HG02852 (cell line): Measurements from ENCODE around the gene MTARC2.

Experiments used
- ATAC-seq: cut with Tn5 transposase; IDR thresholded peaks from one replicate; pipeline ENCODE4 v1.9.1; 2021; ENCODE audit warnings: mild to moderate bottlenecking, moderate library complexity; ENCODE audit not compliant: unreplicated experiment

Gene MTARC2

DNA sequence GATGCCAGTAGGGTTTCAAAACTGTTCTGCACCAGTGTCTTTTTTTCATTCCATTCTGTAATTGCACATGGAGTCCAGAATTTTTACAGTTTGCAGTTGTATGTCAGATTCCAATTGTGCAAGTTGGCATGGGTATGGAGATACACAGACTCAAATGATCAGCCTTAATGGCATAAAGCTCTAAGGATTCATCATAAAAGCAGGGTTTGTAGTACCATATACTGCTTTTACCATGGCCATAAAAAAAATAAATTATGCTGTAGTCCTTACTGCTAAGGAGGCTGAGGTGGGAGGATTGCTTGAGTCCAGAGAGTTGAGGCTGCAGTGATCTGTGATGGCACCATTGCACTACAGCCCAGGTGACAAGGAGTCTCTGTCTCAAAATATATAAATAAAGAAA lies 48.9 kb downstream of the MTARC2 start:
- ATAC-seq = no peak

DNA sequence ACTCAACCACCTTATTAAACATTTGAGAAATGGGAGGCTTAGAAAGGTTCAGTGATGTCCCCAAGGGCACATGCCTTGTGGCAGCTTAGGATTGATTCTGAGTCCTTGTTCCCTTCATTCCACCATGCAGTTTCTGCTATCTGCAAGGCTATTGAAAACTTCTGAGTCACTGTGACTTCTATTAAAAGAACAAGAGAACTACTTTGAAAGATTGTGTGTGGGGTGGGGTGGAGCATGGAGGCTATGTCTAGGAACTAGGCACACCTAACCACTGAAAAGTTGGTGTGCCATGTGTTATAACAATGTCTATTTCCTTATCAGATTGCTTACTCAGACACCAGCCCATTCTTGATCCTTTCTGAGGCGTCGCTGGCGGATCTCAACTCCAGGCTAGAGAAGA lies 49.4 kb downstream of the MTARC2 start:
- ATAC-seq = no peak

DNA sequence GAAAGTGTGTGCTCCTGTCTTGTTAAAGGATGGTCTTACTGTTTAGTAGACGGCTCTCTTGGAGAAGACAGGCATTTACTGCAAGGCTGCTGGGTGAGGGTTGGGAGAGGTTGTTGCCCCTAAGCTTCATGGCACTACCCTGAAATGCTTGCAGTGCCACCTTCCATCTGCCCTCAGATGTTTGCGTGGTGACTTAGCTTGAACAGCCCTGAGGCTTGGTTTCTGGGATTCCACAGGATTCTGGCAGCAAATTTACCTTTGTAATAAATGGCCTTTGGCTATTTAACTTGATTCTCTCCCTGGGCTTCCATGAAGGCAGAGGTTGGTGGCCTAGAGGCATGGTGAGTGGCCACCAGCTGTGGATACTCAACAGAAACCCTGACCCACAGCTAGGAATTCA lies 50.2 kb downstream of the MTARC2 start:
- no peak for ATAC-seq

DNA sequence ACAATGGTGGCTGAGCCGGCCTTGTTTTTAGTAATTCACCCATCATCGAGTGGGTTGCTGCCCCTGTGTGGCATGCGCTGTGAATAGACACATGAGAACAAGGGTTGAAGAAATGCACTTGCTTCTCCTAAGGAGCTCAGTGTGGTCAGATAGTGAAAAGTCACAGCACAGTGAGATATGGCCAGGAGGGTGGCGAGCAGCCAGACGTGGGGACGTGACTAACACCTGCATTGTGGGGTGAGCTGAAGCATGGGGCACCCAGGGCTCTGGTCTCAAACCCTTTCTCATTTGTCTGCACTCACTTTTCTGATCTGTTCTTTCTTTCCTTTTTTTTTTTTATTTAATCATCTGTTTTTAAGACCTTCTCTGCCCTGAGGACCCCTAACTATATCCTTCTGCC lies 52.1 kb downstream of the MTARC2 start:
- ATAC-seq = no peak

DNA sequence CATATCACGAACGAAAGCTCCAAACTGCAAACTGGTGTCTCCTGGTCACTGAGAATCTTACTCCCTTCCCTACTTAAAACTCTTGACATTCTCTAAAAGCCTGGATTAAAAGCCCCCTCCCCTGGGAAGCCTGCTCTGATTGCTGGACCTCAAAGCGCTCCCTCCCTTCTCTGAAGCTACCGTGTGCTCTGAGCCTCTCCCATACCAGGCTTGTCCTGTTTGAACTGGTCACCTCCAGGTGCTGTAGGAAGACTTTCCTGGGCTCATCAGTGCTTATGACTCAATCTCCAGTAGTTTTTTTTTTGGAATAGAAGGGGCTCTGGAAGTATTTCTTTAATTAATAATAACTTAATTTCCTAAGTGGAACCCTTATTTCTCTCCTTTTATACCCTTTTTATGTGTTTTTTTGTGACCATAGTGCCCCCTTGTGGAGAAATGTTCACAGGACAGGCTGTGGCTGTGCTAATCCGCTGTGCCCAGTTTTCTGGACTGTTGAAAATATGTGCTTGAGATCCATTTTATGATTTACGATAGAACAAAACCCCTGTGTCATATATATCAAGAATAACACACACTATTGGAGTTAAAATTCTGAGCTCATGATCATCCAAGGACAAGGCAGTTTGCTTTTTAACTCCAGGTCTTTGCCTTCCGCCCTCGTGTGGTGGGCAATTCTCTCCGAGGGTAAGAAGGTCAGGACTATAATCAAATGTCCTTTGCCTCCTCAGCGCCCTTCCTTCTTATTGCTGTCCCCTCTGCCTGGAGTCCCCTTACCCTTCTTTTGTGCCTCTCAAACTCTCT lies 55.5 kb downstream of the MTARC2 start:
- no peak for ATAC-seq

DNA sequence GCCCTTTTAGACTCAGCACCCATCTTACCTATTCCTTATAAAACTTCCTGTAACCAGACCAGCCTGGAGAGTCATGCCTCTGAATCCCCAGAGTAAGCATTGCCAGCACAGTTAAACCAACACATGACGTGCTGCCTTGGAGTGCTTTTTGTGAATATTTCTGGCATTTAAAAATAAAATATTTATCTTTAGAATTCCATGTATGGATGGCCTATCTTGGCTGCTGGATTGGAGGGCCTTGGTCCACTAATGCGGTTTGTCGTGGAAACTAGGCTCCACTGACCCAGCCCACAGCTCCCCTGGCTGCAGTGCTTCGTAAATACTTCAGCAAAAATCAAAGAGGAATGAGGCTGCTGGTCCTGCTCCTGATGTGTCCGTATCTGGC lies 56.1 kb downstream of the MTARC2 start:
- ATAC-seq = no peak

DNA sequence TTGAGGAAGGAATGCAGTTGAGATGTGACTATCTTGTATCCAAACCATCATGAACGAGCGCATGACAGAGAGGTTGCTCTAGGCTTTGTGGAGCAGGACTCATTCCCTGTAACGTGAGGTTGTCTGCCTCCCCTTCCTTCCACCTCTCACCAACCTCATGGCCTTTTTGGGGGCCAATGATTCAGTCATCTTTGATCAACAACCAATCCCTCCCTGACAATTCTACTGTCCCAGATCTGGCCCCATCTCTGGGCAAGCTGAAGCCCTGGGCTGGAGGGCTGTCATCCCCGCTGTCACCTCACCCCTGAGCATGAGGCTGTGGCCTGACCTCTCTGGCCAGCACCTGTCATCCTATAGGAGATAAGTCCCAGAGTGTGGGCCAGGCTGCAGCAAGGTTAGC lies 58.3 kb downstream of the MTARC2 start:
- ATAC-seq = no peak

DNA sequence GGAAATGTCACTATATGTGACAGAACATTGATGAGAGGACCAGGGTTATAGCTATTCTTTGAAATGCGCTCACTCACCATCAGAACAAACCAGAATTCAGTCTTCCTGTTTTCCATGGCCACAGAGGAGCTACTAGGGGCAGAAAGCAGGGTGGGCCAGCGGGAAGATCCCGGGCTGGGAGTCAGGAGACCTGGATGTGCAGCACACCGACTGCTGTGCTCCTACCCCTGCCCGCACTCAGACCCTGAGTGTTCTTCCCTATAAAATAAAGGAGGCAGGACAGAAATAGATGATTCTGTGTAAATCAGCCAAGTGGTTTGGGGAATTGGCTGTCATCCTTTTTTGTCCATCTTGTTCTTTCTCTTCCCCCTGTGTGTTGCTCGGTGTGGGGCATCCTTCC lies 59.6 kb downstream of the MTARC2 start:
- no peak for ATAC-seq

DNA sequence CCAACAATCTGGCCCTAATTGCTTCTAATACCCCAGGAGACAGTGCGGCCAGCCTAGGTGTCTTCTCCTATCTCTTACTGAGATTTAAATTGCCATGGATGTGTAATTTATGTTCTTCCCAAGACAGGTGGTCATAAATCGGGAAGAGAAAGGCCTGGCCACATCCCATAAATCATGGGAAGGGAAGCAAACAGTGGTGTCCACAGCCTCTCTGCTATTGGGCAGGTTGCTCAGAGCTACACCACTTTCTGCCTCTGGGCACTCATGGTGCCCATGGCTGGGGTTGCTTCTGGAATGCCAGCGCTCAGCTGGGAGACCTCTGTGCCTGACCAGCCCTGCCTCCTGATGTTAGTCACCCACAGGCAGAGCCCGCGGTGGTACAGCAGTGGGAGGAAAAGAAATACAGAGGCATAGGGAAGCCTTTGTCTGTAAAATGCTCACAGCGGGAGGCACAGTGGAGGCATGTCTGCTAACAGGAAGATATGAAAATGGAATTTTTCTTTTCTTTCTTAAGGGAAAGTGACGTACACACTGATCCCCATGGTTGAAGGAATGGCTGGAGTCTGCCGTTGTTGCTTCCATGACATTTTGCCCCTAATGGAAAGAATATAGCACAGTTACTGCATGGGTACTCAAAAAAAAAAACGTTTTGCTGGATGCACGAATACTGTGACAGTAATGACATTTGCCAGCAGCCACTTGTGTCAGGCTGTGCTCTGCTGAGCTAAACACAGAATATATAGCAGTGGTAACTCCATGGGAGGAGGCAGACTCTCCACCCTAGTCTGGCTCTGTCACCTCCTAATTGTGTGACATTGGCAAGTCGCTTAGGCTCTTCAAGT lies 60.4 kb downstream of the MTARC2 start:
- no peak for ATAC-seq

DNA sequence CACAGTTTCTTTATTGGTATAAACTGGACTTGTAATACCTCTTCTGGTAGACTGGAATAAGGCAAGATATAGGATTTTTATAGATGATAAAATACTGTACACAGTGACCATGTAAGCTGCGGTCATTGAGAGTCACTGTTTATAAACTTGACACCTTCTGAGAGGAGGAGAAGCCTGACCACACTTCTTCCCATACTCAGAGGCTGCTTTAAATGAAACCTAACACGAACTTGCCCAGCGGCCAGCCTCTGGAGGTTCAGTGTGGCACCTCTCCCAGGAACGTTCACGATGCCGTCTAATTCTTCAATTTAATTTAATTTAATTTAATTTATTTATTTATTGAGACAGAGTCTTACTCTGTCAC lies 61.0 kb downstream of the MTARC2 start:
- ATAC-seq = no peak

DNA sequence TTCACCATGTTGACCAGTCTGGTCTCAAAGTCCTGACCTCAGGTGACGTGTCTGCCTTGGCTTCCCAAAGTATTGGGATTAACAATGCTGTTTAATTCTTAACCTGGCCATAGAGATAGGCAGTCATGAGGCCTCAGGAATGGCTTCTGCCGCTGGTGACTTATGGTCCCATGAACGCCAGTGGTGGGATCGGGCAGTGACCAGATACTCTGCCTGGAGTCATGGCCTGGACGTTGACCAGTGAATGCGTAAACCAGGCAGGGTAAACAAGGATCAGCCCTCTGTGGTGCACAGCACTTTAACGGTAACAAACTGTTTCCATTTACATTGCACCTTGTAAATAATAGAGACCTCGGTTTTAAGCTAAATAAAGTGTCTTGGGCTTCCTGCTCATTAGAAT lies 61.6 kb downstream of the MTARC2 start:
- ATAC-seq = no peak

DNA sequence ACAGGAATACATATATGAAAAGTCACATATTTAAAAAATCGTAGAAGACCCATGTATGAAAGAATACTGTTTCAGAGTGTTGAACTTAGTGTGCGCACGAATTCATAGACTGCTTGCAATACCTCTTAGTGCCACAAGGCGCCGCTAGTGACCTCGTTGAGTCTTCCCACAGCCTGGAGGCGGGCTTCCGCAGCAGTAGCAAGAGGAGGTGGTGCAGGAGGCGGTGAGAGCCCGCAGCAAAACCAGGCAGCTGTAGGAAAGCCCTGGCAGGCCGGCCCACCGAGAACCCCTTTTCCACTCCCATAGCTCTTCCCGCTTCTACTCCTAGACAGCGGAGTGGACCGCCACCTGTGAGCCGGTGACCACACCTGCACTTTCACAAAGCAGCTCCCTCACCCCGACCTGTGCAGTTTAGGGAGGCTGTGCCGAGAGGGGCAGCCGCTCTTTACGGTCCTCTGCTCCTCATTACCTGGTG lies 62.1 kb downstream of the MTARC2 start:
- peak; percentile 87 for ATAC-seq

DNA sequence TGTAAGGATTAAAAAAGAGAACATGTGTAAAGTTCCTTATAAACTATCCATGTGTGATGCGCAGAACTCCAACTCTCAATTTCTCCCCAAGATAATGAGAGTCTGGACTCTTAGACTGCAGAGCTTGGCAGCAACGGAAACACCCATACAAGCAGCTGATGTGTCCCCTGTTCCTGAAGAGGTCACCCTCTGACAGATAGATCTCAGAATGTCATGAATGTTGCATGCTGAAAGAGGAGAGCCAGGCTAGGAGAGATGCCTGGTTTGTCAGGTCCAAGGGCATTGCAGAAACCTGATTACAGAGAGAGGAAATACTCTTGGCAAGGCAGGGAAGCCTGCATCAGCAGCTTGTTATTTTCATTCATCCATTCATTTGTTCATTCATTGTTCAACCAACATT lies 62.8 kb downstream of the MTARC2 start:
- no peak for ATAC-seq

DNA sequence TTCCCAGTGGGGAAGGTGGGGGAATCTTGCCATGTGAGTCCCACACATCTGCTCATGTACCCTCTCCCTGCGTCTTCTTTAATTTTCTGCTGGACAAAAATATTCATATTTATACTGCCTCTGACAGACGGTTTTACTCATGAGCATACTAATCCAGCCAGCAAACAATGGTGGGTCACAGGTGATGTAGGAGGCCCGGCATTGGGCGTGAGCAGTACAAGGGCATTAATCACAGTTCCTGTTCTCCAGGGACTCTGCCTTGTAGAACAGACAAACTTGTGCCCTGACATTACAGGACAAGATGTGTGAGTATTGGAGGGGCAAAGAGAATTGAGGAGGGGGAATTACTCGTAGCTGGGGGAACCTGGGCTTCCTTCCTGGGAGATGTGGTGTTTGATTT lies 63.6 kb downstream of the MTARC2 start:
- no peak for ATAC-seq

DNA sequence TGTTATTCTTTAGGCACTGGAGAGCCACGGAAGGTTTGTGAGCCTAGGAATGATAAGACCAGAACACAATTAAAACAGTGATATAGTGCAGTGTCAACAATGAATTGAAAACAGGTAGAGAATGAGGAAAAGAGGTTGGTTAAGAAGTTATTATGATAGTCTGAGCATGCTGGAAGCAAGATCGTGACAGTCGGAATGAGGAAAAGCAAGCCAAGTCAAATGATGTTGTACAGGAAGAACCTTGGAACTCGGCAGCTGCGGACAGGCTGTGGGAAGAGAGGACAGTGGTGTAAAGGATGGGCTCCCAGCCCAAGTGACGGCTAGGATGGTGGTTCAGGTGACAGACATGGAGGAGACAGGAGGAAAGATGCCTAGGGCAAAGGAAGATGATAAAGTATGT lies 64.2 kb downstream of the MTARC2 start:
- no peak for ATAC-seq

DNA sequence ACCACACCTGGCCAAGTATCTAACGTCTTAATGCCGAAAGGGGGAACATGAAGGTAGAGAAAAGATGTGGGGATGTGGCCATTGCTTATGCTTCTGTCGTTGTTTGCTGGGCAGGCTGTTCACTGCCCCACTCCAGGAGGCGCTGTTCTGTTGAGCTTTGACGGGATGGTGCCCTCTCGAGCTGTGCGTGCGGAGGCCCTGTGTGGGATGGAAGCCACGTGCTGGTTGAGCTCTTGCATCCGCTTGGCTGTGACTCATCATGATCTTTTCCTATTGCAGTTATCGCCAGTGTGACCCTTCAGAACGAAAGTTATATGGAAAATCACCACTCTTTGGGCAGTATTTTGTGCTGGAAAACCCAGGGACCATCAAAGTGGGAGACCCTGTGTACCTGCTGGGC lies 64.9 kb downstream of the MTARC2 start:
- no peak for ATAC-seq

DNA sequence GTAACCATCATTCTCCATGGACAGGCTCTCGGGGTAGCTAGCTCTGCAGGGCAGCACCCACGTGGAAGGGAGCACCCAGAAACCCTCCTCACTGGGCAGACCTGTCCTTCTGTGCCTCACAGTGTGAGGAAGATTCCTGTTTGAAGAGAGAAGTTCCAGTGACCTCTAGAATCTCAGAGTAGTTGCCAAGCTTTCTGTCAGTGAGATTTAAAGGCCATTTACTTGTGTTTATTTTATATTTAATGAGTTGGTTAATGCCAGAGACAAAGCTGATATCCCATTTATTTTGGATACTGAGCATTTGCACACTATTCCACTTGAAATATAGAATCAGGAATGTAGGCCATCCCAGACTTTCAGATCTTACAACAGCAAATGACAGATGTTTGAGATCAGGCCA lies 67.3 kb downstream of the MTARC2 start:
- no peak for ATAC-seq

DNA sequence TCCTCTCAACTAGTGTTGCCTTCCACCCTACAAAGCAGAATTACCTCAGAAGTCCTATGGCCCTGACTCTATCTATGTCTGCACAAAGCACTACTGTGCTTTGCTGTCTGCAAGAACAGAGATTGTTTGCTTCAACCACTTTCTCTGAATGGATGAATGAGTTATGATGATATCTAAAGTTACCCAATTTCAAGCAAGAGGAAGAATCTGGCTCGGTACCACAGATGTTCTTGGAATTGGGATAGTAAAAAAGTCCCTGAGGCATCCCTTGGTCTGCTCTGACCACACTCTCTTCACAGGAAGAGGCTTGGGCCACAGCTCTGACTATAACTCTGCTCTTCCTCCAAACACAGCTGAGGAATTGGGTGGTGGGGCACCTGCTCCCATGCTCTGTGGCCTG lies 69.8 kb downstream of the MTARC2 start:
- ATAC-seq = no peak

DNA sequence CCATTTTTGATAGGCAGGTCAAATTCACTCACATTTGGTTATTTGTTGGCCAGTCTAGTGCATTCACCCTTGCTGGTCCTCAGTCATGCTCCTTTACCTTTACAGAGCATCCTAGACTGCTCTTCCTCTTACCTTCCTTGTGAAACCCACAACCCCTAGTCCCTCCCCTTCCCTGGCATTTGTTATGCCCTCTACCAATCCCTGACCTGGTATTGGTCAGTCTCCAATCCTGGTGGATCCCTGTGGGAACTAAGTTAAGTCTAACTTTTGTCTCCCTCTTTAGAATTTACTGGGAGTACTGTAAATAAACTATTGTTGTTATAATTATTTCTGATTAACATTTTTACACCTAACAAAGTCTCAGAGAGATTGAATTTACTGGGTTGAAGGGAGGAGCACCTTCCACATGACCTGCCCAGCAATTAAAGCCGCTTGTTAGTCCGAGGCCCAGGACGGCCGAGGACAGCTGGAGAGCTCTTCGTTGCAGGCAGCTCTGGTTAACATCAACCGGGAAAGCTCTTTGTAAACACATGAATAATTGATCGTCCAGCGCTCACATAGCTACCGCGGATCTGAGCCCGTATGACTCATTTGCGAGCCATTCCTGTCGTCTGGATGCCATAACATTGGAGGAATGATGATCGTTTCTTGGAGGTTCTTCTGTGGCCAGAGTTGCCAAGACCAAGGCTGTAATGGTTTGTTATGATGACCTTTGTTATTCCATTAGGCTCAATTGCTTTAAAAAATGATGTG lies 70.5 kb downstream of the MTARC2 start:
- ATAC-seq = no peak

DNA sequence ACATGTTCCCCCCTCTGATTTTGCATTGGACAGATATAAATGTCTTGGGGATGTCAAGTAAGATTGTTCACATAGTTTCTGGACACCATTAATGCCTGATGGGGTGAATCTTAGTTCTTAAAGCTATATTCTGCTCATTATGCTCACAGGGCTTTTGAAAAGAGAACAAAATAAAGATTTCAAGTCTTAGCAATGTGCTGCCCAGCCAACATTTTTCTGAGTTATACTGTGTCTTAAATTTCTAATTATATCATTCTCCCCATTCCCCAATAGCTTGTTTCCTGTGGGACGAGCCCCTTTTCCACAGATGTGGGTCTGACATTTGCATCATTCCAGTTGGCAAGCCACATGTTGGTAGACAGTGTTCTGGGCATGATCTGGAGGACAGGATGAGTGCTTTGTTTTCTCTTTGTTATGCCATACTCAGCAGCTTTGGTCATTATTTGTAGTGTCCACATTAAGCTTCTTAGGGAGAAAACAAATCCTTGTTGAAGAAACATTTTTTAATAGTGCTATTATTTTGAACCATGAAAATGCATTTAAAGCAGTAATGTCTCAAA lies 71.4 kb downstream of the MTARC2 start:
- ATAC-seq = no peak
